ENCODE results near the gene PEX10. TPM values are rescaled to one million over a fixed set of nuclear protein-coding genes. Genes with fewer than 3 reads are reported as not detected.
A peak's percentile ranks its signal among the peaks of the same experiment; 100 is the strongest.

Gene PEX10
- total RNA-seq, 1 experiment from 2014 or later = 67.4 TPM

- in situ Hi-C loops (cut with HindIII; ENCODE audit: low pct_unique_long_range_greater_than_20kb, low sequenced_read_pairs) = no loop called here
- no peak for DNase-seq (ENCODE audit: low read depth)
Observed at GRCh38 chr1:2429780-2430591, 17.6 kb upstream of the PEX10 start.

- no peak for DNase-seq (ENCODE audit: low read depth)
- in situ Hi-C loops (cut with HindIII; ENCODE audit: low pct_unique_long_range_greater_than_20kb, low sequenced_read_pairs) = no loop called here
Observed at GRCh38 chr1:2428490-2428889, 16.1 kb upstream of the PEX10 start.

DNA sequence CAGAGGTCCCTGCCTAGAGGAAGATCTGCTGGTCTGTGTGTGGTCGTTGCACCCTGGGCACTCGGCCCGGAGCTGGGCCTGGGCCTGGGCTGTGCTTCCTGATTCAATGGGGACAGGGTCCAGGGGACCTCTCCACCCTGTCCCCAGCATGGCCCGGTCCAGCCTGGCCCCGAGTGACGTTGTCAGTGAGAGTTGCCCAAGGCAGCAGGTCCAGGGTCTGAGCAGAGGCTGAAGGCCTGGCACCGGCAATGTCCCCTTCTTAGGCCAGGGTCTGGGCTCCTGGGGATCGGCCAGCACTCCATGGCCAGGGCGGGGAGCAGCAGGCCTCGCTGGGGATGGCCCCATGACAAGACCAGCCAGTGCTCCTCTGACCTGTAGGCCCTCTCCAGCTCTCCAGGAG, 15.6 kb upstream of the PEX10 start:
- in situ Hi-C loops (cut with HindIII; ENCODE audit: low pct_unique_long_range_greater_than_20kb, low sequenced_read_pairs) = no loop called here
- no peak for DNase-seq (ENCODE audit: low read depth)

DNA sequence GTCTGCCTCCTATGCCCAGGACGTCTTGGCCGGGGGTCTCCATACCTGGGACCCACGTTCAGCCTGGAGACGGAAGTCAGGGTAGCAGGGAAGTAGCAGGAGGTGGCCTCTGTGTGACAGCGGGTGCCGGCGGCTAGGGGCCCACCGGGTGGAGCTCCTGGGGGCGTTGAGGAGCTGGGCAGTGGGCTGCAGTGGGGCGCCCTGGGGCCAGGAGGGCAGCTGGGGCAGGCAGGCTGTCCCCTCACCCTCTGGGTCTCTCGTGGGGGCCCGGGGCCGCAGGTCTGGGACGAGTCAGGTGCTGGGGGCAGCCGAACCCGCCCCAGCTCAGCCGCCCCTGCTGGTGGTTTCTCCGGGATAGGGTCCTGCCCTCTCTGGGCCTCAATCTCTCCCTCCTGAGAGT, 14.7 kb upstream of the PEX10 start:
- in situ Hi-C loops (cut with HindIII; ENCODE audit: low pct_unique_long_range_greater_than_20kb, low sequenced_read_pairs) = no loop called here
- no peak for DNase-seq (ENCODE audit: low read depth)

DNA sequence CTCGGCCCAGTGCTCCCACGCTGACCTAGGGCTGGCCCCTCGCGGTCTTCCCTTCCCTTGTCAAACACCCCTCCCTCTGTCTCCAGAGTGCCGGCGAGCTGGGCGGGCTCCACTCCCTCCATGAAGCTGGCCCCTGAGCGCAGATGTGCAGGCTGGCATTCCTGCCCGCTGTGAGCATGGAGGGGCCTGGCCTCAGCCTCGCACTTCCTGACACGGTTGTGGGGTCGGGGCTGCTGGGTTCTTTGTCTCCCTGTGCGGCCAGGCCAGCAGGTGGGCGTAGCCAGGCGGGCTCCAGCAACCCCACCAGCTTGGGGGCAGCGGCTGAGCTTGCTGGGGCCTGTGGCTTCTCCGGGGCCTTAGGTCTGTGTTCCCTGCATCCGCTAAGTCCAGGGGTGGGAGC, 14.2 kb upstream of the PEX10 start:
- in situ Hi-C loops (cut with HindIII; ENCODE audit: low pct_unique_long_range_greater_than_20kb, low sequenced_read_pairs) = no loop called here
- no peak for DNase-seq (ENCODE audit: low read depth)

DNA sequence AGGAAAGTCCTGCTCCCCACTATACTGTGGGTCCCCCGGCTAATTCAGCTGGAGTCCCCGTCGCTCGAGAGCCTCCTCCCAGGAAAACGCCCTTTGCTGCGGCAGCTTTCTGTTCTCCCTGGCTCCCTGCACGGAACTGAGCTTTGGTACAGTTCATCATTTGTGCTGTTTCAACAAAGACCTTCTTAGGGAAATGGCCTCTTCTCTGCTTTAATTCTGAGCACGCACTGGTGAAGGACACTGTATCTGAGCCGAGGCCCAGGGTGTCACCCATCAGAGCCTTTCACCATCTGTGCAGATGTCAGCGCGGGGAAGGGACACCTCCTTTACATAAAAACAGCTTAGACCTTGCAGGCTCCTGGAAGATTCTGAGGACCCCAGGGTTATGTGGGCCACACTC, 13.5 kb upstream of the PEX10 start:
- in situ Hi-C loops (cut with HindIII; ENCODE audit: low pct_unique_long_range_greater_than_20kb, low sequenced_read_pairs) = no loop called here
- DNase-seq (ENCODE audit: low read depth) = no peak

- no peak for DNase-seq (ENCODE audit: low read depth)
- in situ Hi-C loops (cut with HindIII; ENCODE audit: low pct_unique_long_range_greater_than_20kb, low sequenced_read_pairs) = no loop called here
Observed at GRCh38 chr1:2422523-2422922, 10.2 kb upstream of the PEX10 start.

DNA sequence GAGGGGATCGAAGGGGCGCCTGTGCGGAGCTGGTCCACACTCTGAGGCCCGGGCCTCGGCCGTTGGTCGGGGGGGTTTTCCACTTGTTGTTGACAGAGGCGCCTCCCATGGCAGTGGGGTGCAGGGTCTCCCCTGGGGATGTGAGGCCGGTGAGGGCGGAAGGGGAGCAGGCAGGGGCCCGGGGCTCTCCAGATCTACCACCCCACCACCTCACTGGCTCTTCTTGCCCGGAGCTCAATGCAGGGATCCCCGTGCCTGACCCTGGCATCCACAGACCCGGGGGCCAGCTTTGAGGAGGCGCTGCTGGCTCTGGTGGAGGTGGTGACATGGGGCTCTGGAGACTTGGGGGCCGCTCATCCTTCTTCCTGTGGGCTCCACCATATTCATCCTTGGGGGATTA, 7.1 kb upstream of the PEX10 start:
- no peak for DNase-seq (ENCODE audit: low read depth)
- in situ Hi-C loops (cut with HindIII; ENCODE audit: low pct_unique_long_range_greater_than_20kb, low sequenced_read_pairs) = no loop called here

- in situ Hi-C loops (cut with HindIII; ENCODE audit: low pct_unique_long_range_greater_than_20kb, low sequenced_read_pairs) = no loop called here
- no peak for DNase-seq (ENCODE audit: low read depth)
Observed at GRCh38 chr1:2418791-2419320, 6.5 kb upstream of the PEX10 start.

DNA sequence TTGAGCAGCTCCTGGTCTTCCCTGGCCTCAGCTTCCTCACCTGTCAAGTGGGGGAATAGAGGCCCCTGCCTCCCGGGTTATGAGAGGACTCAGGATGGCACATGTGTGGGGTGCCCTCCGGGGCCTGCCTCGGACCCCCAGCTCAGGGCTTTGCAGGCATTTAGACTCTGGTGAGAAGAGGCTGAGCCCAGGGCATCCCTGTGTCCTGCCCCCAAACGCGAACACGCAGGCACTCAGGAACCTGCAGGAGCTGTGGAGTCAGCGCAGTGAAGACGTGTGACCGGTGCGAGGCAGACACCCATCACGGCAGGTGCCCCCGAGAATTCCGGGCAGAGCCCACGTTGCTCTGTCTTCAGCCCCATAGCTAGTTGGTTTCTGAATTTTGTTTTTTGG, 5.5 kb upstream of the PEX10 start:
- DNase-seq (ENCODE audit: low read depth) = no peak
- in situ Hi-C loops (cut with HindIII; ENCODE audit: low pct_unique_long_range_greater_than_20kb, low sequenced_read_pairs) = no loop called here

- in situ Hi-C loops (cut with HindIII; ENCODE audit: low pct_unique_long_range_greater_than_20kb, low sequenced_read_pairs) = no loop called here
- DNase-seq (ENCODE audit: low read depth) = no peak
Observed at GRCh38 chr1:2417083-2417832, 4.9 kb upstream of the PEX10 start.

DNA sequence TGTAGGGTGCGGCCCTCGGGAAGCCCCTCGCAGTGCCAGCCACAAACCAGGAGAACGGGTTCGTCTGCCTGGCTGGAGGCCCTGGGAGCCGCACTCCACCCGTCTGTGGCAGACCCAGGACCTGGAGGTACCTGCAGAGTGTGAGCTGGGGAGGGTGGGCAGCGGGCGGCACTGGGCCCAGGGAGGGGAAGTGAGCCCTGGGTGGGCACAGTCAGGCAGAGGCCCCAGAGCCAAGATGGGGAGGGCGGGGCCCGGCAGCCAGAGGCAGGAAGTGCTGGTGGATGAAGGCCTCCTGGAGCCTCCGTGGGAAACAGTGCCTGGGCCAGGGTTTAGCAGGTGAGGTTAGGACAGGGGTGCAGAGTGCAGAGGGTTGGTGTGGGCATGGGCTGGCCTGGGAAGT, 4.0 kb upstream of the PEX10 start:
- no peak for DNase-seq (ENCODE audit: low read depth)
- in situ Hi-C loops (cut with HindIII; ENCODE audit: low pct_unique_long_range_greater_than_20kb, low sequenced_read_pairs) = no loop called here

DNA sequence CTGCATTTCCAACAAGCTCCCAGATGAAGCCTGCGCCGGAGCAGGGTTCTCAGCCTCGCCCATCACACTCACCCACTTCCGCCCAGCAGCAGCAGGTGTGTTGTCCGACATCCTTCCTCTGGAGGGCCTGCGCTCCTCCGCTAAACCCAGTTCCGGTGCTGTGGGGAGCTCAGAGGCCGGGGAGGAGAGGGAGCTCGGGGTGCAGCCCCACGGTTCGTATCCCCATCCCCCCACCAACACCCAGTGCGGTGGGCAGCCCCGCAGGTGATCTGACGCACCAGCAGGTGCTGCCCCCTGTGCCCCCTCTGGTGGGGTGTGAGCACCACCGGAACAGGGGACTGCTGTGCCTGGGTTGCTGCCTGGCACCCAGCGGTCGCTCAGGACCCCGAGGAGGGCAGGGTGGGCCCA, 3.4 kb upstream of the PEX10 start:
- in situ Hi-C loops (cut with HindIII; ENCODE audit: low pct_unique_long_range_greater_than_20kb, low sequenced_read_pairs) = no loop called here
- no peak for DNase-seq (ENCODE audit: low read depth)

DNA sequence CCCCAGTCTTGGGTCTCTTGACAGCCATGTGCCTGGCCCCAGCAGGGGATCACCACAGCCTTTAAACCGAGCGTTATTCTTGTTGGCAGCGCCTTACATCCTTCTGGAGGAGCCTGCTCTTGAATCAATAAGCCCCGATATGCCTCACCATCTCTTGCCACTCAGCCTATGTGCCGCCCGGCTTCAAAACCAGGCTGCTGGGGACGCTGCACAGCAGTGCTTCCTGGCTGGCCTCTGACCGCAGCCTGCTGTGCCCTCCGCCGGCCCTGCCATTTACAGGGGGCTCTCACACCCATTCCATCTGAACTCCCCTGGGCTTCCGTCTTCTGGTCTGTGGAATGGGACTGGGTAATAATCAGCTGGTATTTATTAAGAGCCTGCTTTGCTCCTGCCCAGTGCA, 3.0 kb upstream of the PEX10 start:
- in situ Hi-C loops (cut with HindIII; ENCODE audit: low pct_unique_long_range_greater_than_20kb, low sequenced_read_pairs) = no loop called here
- DNase-seq (ENCODE audit: low read depth) = no peak

- in situ Hi-C loops (cut with HindIII; ENCODE audit: low pct_unique_long_range_greater_than_20kb, low sequenced_read_pairs) = no loop called here
- peak; percentile 69 for DNase-seq (ENCODE audit: low read depth)
Observed at GRCh38 chr1:2414297-2414958, 2.1 kb upstream of the PEX10 start.

GRCh38 chr1:2413495-2414296, 1.3 kb upstream of the PEX10 start:
- in situ Hi-C loops (cut with HindIII; ENCODE audit: low pct_unique_long_range_greater_than_20kb, low sequenced_read_pairs) = no loop called here
- DNase-seq (ENCODE audit: low read depth) = peak; percentile 54

DNA sequence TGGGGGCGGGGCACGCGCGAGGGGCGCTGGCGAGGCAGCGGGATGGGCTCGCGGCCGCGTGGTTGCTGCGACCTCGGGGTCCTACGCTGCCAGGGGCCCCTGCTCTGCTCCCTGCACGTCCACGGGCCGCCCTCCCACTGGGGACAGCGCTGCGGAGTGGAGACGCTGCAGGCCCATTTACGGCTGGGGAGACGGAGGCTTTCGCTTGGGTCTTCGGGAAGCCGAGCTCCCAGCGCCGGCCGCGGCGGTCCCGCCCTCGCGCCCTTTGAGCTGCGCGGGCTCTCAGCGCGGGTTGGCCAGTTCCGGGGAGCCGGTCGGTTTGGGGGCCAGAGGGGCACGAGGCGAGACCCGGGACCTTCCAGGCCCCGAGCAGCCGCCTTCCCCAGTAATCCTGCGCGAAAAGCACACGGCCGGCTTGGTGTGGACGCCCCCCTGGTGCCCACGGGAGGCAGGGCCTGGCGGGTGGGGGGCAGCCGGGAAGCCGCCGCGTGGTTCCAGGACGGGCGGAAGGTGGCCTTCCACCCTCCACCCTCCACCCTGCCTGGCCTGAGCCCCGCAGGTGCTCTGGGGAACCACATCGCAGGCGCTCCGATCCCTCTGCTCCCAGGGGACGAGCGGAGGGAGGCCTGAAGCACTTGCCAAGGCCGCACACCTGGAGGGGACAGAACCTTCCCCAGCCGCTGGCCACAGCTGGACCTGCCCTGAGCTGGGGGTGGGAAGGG, 570 bp upstream of the PEX10 start:
- peak; percentile 66 for DNase-seq (ENCODE audit: low read depth)
- in situ Hi-C loops (cut with HindIII; ENCODE audit: low pct_unique_long_range_greater_than_20kb, low sequenced_read_pairs) = no loop called here
